H9 (cell line): ENCODE measurements around the gene SRD5A2. TPM values are rescaled to one million over a fixed set of nuclear protein-coding genes. Genes with fewer than 3 reads are reported as not detected.

Experiments
- DNase-seq: peaks from one replicate; pipeline ENCODE4 v3.0.0-alpha.2; 2017
- H2AFZ ChIP-seq: one replicate; pipeline ENCODE4 v1.6.1; 2013; ENCODE audit warnings: mild to moderate bottlenecking, low read length, control low read depth, moderate library complexity
- H2AK5ac ChIP-seq: 2 replicates; pipeline ENCODE4 v1.6.1; 2013; ENCODE audit warnings: low read length, control low read depth, mixed read lengths; ENCODE audit not compliant: insufficient read length
- H2BK120ac ChIP-seq: one replicate; pipeline ENCODE4 v1.6.1; 2013; ENCODE audit warnings: low read depth, mild to moderate bottlenecking, low read length, control low read depth, inconsistent platforms; ENCODE audit not compliant: poor library complexity, severe bottlenecking
- H2BK12ac ChIP-seq: 2 replicates; pipeline ENCODE4 v1.6.1; 2013; ENCODE audit warnings: low read length, control low read depth, mixed read lengths, low read depth; ENCODE audit not compliant: insufficient read length
- H2BK15ac ChIP-seq: 2 replicates; pipeline ENCODE4 v1.6.1; 2013; ENCODE audit warnings: low read depth, low read length, control low read depth
- H2BK20ac ChIP-seq: one replicate; pipeline ENCODE4 v1.6.1; 2013; ENCODE audit warnings: low read depth, mild to moderate bottlenecking, low read length, control low read depth, inconsistent platforms; ENCODE audit not compliant: poor library complexity, severe bottlenecking
- H2BK5ac ChIP-seq: 2 replicates; pipeline ENCODE4 v1.6.1; 2013; ENCODE audit warnings: low read length, control low read depth, mixed read lengths; ENCODE audit not compliant: insufficient read length
- H3K14ac ChIP-seq: 2 replicates; pipeline ENCODE4 v1.6.1; 2013; ENCODE audit warnings: low read length, control low read depth; ENCODE audit not compliant: insufficient read depth
- H3K18ac ChIP-seq: 2 replicates; pipeline ENCODE4 v1.6.1; 2013; ENCODE audit warnings: low read depth, mild to moderate bottlenecking, mixed read lengths, low read length, control low read depth; ENCODE audit not compliant: insufficient read length
- H3K23ac ChIP-seq: 2 replicates; pipeline ENCODE4 v1.6.1; 2013; ENCODE audit warnings: low read length, control low read depth, mixed read lengths, low read depth; ENCODE audit not compliant: insufficient read length
- H3K23me2 ChIP-seq: 2 replicates; pipeline ENCODE4 v1.6.1; 2013; ENCODE audit warnings: low read depth, mild to moderate bottlenecking, mixed read lengths, low read length, control low read depth; ENCODE audit not compliant: insufficient read length, poor library complexity, severe bottlenecking
- H3K27ac ChIP-seq: 2 replicates; pipeline ENCODE4 v1.5.1; 2013; ENCODE audit warnings: low read length, control low read depth, mixed read lengths, low read depth; ENCODE audit not compliant: insufficient read length
- H3K27me3 ChIP-seq: 2 replicates; pipeline ENCODE4 v1.6.1; 2013; ENCODE audit warnings: low read length, control low read depth, inconsistent platforms; ENCODE audit not compliant: insufficient read depth
- H3K4ac ChIP-seq: 2 replicates; pipeline ENCODE4 v1.6.1; 2013; ENCODE audit warnings: low read depth, mild to moderate bottlenecking, control low read depth, inconsistent platforms, low read length, moderate library complexity
- H3K4me1 ChIP-seq: 2 replicates; pipeline ENCODE4 v1.6.1; 2013; ENCODE audit warnings: low read length, control low read depth, inconsistent platforms; ENCODE audit not compliant: insufficient read depth
- H3K4me2 ChIP-seq: 2 replicates; pipeline ENCODE4 v1.6.1; 2013; ENCODE audit warnings: low read length, control low read depth, mixed read lengths; ENCODE audit not compliant: insufficient read length, insufficient read depth
- H3K56ac ChIP-seq: 2 replicates; pipeline ENCODE4 v1.6.1; 2013; ENCODE audit warnings: low read depth, mild to moderate bottlenecking, mixed read lengths, low read length, control low read depth; ENCODE audit not compliant: insufficient read length
- H3K79me1 ChIP-seq: 2 replicates; pipeline ENCODE4 v1.6.1; 2013; ENCODE audit warnings: low read depth, mild to moderate bottlenecking, moderate library complexity, low read length, control low read depth, inconsistent platforms; ENCODE audit not compliant: insufficient read depth, poor library complexity, severe bottlenecking
- H3K79me2 ChIP-seq: 2 replicates; pipeline ENCODE4 v1.6.1; 2013; ENCODE audit warnings: low read length, control low read depth, inconsistent platforms; ENCODE audit not compliant: insufficient read depth
- H3K9ac ChIP-seq: 2 replicates; pipeline ENCODE4 v1.6.1; 2013; ENCODE audit warnings: low read length, control low read depth, mixed read lengths; ENCODE audit not compliant: insufficient read length; ENCODE audit errors: extremely low read depth
- H3K9me3 ChIP-seq: one replicate; pipeline ENCODE4 v1.6.1; 2013; ENCODE audit warnings: low read depth, low read length, inconsistent platforms; ENCODE audit not compliant: control insufficient read depth
- H3T11ph ChIP-seq: one replicate; pipeline ENCODE4 v1.6.1; 2013; ENCODE audit warnings: mild to moderate bottlenecking, low read length, control low read depth, inconsistent platforms
- H4K20me1 ChIP-seq: one replicate; pipeline ENCODE4 v1.6.1; 2013; ENCODE audit not compliant: control insufficient read depth, insufficient read length, insufficient read depth
- H4K5ac ChIP-seq: 2 replicates; pipeline ENCODE4 v1.6.1; 2013; ENCODE audit warnings: low read depth, mild to moderate bottlenecking, mixed read lengths, low read length, control low read depth; ENCODE audit not compliant: insufficient read length
- H4K8ac ChIP-seq: replicated peaks from 2 replicates; pipeline ENCODE4 v1.6.1; 2013; ENCODE audit warnings: low read length, control low read depth, mixed read lengths, low read depth; ENCODE audit not compliant: insufficient read length
- H4K91ac ChIP-seq: 2 replicates; pipeline ENCODE4 v1.6.1; 2013; ENCODE audit warnings: low read depth, mild to moderate bottlenecking, moderate library complexity, mixed read lengths, low read length, control low read depth; ENCODE audit not compliant: insufficient read length
- H3K27ac Mint-ChIP-seq, 3 experiments: 2 replicates in 2 of 3; 3 replicates in 1 of 3; pipeline ENCODE4 v1.8.0; 2020 to 2021; ENCODE audit warnings: mixed read lengths in 3 of 3, mild to moderate bottlenecking in 1 of 3, moderate library complexity in 1 of 3
- H3K27me3 Mint-ChIP-seq: 2 replicates; pipeline ENCODE4 v1.8.0; 2021; ENCODE audit warnings: low read depth, mild to moderate bottlenecking, moderate library complexity, mixed read lengths
- H3K36me3 Mint-ChIP-seq, 3 experiments: 2 replicates in 2 of 3; 3 replicates in 1 of 3; pipeline ENCODE4 v1.8.0; 2020 to 2021; ENCODE audit warnings: low read depth in 3 of 3, mixed read lengths in 3 of 3; ENCODE audit not compliant: insufficient read depth in 1 of 3
- H3K4me1 Mint-ChIP-seq, 2 experiments: 2 replicates each; pipeline ENCODE4 v1.8.0; 2020; ENCODE audit warnings: mixed read lengths in 2 of 2
- H3K4me3 Mint-ChIP-seq, 2 experiments: 2 replicates in 1 of 2; 3 replicates in 1 of 2; pipeline ENCODE4 v1.8.0; 2020 to 2021; ENCODE audit warnings: mild to moderate bottlenecking in 2 of 2, mixed read lengths in 2 of 2, moderate library complexity in 1 of 2
- H3K9me3 Mint-ChIP-seq, 2 experiments: 2 replicates in 1 of 2; 3 replicates in 1 of 2; pipeline ENCODE4 v1.8.0; 2020; ENCODE audit warnings: mild to moderate bottlenecking in 2 of 2, mixed read lengths in 2 of 2, moderate library complexity in 1 of 2
- WGBS: extraction: QIAGEN DNeasy Blood & Tissue Kit; methylation state at CpG from one replicate; pipeline ENCODE4 v1.1.7; 2013; ENCODE audit warnings: missing lambda C conversion rate, low lambda C conversion rate, mixed read lengths; ENCODE audit not compliant: insufficient read length; ENCODE audit errors: extremely low coverage; 5-methylcytosine and 5-hydroxymethylcytosine counted together
- total RNA-seq: library from RNA; stranded (reverse); gene quantifications from 2 replicates; pipeline ENCODE4 v1.2.1, GENCODE V29; 2021
- TF ChIP-seq, protein P1 (sequence below): fragments of 200-600 bp; sonication (generic); conservative IDR thresholded peaks from 3 replicates; pipeline ENCODE4 v1.8.0; 2021; ENCODE audit warnings: antibody characterized with exemption, mild to moderate bottlenecking

SRD5A2 gene
- total RNA-seq, 1 experiment from 2014 or later: not detected

DNA sequence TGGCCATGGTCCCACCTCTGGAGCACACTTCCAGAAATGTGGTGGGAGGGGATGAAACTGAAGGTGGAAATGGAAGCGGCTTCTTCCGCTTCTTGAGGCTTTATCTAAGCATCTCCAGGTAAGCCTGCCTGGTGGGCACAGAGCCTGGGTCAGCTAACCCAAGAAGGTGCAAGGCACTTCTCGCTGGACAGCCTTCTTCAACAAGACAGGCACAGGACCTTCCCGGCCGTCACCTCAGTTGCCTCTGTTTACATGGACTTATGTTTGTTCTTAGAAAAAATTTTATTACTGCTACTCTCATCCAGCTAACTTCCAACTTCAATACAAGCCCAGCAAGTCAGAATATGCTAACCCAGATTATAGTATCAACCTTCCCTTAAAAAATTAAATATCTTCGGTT, 51.9 kb downstream of the SRD5A2 start:
- Histone ChIP-seq H4K20me1 (no peaks in the 10 kb centered on the region), H4K91ac (no peak overlapping the region), H3K18ac (no peak overlapping the region), H3K27me3 (no peaks in the 10 kb centered on the region), H2BK15ac (no peak overlapping the region), H2AK5ac (no peak overlapping the region), H3K14ac (no peak overlapping the region), H3K23me2 (no peaks in the 10 kb centered on the region), H3K27ac (no peak overlapping the region), H2BK20ac (no peak overlapping the region), H3K9ac (no peak overlapping the region), H3K4me1 (no peaks in the 10 kb centered on the region), H2BK120ac (no peak overlapping the region), H2AFZ (no peak overlapping the region), H2BK5ac (no peak overlapping the region), H2BK12ac (no peak overlapping the region), H3K23ac (no peak overlapping the region), H3K4me2 (no peak overlapping the region), H3K9me3 (no peaks in the 10 kb centered on the region), H3K79me2 (no peaks in the 10 kb centered on the region), H3T11ph (no peak overlapping the region), H3K56ac (no peak overlapping the region), H3K4ac (no peak overlapping the region), H3K79me1 (no peaks in the 10 kb centered on the region), H4K8ac (no peak overlapping the region), H4K5ac (no peak overlapping the region)
- H3K36me3 Mint-ChIP-seq: no peaks in the 10 kb centered on the region
- no peaks in the 10 kb centered on the region for H3K9me3 Mint-ChIP-seq
- no CpG with 5 or more reads among the region's 6 CpGs for WGBS
- H3K27ac Mint-ChIP-seq: no peak overlapping the region
- H3K4me1 Mint-ChIP-seq: peaks cover 0 to 2% of the 10 kb centered on the region in 2 experiments; a peak in 1 of 4 replicates
- TF ChIP-seq, protein P1, sequence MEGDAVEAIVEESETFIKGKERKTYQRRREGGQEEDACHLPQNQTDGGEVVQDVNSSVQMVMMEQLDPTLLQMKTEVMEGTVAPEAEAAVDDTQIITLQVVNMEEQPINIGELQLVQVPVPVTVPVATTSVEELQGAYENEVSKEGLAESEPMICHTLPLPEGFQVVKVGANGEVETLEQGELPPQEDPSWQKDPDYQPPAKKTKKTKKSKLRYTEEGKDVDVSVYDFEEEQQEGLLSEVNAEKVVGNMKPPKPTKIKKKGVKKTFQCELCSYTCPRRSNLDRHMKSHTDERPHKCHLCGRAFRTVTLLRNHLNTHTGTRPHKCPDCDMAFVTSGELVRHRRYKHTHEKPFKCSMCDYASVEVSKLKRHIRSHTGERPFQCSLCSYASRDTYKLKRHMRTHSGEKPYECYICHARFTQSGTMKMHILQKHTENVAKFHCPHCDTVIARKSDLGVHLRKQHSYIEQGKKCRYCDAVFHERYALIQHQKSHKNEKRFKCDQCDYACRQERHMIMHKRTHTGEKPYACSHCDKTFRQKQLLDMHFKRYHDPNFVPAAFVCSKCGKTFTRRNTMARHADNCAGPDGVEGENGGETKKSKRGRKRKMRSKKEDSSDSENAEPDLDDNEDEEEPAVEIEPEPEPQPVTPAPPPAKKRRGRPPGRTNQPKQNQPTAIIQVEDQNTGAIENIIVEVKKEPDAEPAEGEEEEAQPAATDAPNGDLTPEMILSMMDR: no peak
- H3K27me3 Mint-ChIP-seq: peaks cover 5% of the 10 kb centered on the region
- no peak for DNase-seq
- H3K4me3 Mint-ChIP-seq: no peak overlapping the region
